Measurements from ENCODE around the gene RPS10.

Gene RPS10

DNA sequence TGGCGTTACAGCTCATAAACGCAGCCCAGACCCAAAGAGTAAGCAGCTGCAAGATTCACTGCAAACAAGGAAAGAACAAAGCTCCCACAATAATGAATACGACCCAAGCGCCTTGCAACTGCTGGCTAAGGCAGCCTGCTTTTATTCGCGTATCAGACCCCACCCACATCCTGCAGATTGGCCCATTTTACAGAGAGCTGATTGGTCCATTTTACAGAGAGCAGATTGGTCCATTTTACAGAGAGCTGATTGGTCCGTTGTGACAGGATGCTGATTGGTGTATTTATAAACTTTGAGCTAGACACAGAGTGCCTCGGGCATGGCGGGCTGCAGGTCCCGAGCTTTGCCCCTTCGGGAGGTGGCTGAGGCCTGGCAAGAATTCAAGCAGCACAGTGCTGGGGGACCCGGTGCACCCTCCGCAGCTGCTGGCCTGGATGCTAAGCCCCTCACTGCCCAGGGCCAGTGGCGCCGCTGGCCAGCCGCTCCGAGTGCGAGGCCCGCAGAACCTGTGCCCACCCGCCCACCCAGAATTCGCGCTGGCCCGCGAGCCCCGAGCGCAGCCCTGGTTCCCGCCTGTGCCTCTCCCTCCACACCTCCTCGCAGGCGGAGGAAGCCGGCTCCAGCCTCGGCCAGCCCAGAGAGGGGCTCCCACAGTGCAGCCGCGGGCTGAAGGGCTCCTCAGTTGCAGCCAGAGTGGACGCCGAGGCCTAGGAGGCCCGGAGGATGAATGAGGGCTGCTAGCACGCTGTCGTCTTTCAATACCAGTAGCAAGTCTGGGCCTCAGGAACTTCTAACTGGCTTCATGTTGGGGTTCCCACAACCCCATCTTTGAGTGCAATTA, 11.2 kb upstream of the RPS10 start:
- CTCF ChIA-PET: interaction anchor here (1.1 to 1.2 kb wide), 2 partner anchors 9 to 22 kb away, joined by 3 to 4 read pairs; no protein-coding TSS in a partner anchor
- DNase-seq (ENCODE audit: extremely low spot score): no peak
- POLR2A ChIA-PET: interaction anchor here (1.3 kb wide), 1 partner anchor 11 kb away, joined by 11 read pairs; the partner anchor contains the start of gene RPS10
- TF ChIP-seq ZNF384 (IDR thresholded peaks at IDR 0.05) (no peak), FOXM1 (IDR thresholded peaks at IDR 0.05; ENCODE audit: borderline replicate concordance) (no peak), L3MBTL2 (conservative IDR thresholded peaks at IDR 0.05) (no peak), HDGF (IDR thresholded peaks at IDR 0.05; ENCODE audit: borderline replicate concordance) (no peak), NFRKB (IDR thresholded peaks at IDR 0.05) (no peak), FOXA1 (IDR thresholded peaks at IDR 0.05) (no peak), LEF1 (IDR thresholded peaks at IDR 0.05; ENCODE audit: borderline replicate concordance) (no peak), BHLHE40 (IDR thresholded peaks at IDR 0.05; ENCODE audit: borderline replicate concordance) (no peak), SUZ12 (IDR thresholded peaks at IDR 0.05) (no peak), ARNT (IDR thresholded peaks at IDR 0.05) (no peak)
- TF ChIP-seq, protein P1, sequence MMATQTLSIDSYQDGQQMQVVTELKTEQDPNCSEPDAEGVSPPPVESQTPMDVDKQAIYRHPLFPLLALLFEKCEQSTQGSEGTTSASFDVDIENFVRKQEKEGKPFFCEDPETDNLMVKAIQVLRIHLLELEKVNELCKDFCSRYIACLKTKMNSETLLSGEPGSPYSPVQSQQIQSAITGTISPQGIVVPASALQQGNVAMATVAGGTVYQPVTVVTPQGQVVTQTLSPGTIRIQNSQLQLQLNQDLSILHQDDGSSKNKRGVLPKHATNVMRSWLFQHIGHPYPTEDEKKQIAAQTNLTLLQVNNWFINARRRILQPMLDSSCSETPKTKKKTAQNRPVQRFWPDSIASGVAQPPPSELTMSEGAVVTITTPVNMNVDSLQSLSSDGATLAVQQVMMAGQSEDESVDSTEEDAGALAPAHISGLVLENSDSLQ (IDR thresholded peaks at IDR 0.05): no peak

DNA sequence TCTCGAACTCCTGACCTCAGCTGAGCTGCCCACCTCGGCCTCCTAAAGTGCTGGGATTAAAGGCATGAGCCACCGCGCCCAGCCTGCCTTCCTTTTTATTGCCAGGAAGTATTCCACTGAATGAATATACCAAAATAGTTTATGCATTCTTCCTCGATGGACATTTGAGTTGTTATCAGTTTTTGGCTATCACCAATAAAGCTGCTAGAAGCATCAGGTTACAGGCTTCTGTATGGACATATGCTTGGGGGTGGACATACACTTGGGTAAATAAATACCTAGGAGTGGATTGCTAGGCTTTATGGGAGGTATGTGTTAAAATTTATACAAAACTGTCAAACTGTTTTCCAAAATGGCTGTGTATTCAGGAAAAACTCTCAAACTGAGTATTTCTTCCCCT, 10.0 kb upstream of the RPS10 start:
- POLR2A ChIA-PET: interaction anchor here (1.3 kb wide), 1 partner anchor 10 kb away, joined by 11 read pairs; the partner anchor contains the start of gene RPS10

DNA sequence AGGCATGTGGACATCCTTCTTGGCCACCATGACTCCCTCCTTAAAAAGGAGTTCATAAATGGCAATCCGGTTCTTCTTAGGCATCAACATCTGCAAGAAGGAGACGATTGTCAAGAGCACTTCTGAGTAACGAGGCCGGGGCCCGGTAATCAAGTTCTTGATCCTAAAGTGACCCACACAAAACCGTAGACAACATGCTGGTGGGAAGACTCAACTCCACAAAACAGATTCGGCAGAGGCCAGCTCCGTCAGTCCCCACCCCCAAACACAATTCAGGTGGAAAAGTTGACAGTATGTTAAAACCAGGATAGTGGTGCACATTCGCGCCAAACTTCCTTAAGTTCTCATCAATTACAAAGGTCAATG, 754 bp downstream of the RPS10 start:
- ChIA-PET CTCF (interaction anchor here (1.0 kb wide), 1 partner anchor 10 kb away, joined by 5 read pairs; no protein-coding TSS in a partner anchor), POLR2A (interaction anchor here (0.9 to 4.1 kb wide), 7 partner anchors 9 to 284 kb away, joined by 3 to 33 read pairs (median 7); partner anchors contain the start of gene SMIM29)
- TF ChIP-seq FOXM1 (IDR thresholded peaks at IDR 0.05; ENCODE audit: borderline replicate concordance) (no peak), ELF4 (IDR thresholded peaks at IDR 0.05) (no peak), LEF1 (IDR thresholded peaks at IDR 0.05; ENCODE audit: borderline replicate concordance) (no peak), ARNT (IDR thresholded peaks at IDR 0.05) (no peak), TARDBP (IDR thresholded peaks at IDR 0.05) (no peak), NFRKB (IDR thresholded peaks at IDR 0.05) (no peak), FOXK2 (IDR thresholded peaks at IDR 0.05) (no peak), SP1 (IDR thresholded peaks at IDR 0.05) (no peak), ZNF384 (IDR thresholded peaks at IDR 0.05) (no peak), SUZ12 (IDR thresholded peaks at IDR 0.05) (no peak), CTBP1 (IDR thresholded peaks at IDR 0.05; ENCODE audit: borderline replicate concordance) (no peak), L3MBTL2 (conservative IDR thresholded peaks at IDR 0.05) (no peak), BHLHE40 (IDR thresholded peaks at IDR 0.05; ENCODE audit: borderline replicate concordance) (no peak), HDGF (IDR thresholded peaks at IDR 0.05; ENCODE audit: borderline replicate concordance) (no peak), FOXA1 (IDR thresholded peaks at IDR 0.05) (no peak)
- TF ChIP-seq, protein P1 (IDR thresholded peaks at IDR 0.05): no peak
- DNase-seq (ENCODE audit: extremely low spot score): no peak

More for the DNA sequence above, 10.0 kb upstream of the RPS10 start:
- DNase-seq (ENCODE audit: extremely low spot score): no peak
- TF ChIP-seq LEF1 (IDR thresholded peaks at IDR 0.05; ENCODE audit: borderline replicate concordance) (no peak), ARNT (IDR thresholded peaks at IDR 0.05) (no peak), NFRKB (IDR thresholded peaks at IDR 0.05) (no peak), ZNF384 (IDR thresholded peaks at IDR 0.05) (no peak)
- CTCF ChIA-PET: interaction anchor here (0.6 to 1.2 kb wide), 3 partner anchors 8 to 174 kb away, joined by 3 to 4 read pairs (median 3); no protein-coding TSS in a partner anchor

DNA sequence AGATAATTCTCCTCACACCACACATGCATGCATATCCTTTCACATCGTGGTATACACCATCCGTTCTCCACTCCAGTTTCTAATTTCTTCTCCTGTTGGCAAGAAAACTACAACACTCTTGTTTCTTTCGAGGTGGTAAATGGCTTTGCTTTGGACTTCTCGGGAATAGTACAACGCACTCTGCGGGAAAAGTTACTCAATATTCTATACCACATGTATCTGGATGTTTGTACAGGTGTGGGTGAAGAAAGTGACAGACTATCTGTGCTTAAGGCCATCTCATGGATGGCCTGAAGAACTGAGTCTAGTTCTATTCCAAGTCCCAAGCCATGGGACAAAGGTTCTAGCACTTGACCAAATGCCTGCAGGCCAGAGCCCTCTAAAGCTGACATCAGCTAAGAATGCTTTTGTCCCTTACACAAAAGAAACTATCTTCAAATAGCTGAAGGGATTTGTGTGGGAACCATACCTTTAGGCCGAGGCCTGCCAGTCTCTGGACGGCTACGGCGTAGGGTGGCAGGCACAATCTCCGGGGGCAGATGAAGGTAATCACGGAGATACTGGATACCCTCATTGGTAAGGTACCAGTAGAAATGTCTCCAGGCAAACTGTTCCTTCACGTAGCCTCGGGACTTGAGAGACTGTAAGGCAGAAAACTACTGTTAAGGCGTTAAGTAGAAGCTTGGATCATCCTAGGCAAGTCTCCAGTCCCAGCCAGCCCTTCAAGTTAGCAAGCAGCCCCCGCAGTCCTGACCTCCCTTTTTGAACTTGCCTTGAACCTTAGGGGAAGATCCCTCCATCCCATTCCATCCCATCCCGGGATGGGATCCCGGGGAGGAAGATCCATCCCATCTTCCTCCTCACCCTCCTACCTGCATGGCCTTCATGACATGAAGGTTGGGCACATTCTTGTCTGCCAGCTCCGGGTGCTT, 1.4 kb downstream of the RPS10 start:
- CTCF ChIA-PET: interaction anchor here (0.6 to 1.0 kb wide), 3 partner anchors 9 to 1178 kb away, joined by 3 to 5 read pairs (median 3); no protein-coding TSS in a partner anchor
- no peak for DNase-seq (ENCODE audit: extremely low spot score)
- TF ChIP-seq FOXK2 (IDR thresholded peaks at IDR 0.05): no peak
- POLR2A ChIA-PET: interaction anchor here (0.9 to 4.1 kb wide), 7 partner anchors 9 to 283 kb away, joined by 3 to 33 read pairs (median 5); partner anchors contain the start of gene SMIM29

DNA sequence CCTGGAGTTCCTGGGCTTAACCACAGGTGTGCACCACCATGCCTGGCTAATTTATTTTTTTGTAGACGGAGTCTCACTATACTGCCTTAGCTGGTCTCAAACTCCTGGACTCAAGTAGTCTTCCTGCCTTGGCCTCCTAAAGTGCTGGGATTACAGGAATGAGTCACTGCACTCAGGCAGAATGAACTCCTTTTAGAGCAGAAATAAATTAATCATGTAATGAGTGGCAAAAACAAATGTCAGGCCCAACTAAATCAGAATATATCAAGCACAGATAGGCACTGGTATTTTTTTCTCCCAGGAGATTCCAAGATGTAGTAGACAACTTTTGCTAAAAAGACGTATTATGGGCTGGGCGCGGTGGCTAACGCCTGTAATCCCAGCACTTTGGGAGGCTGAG, 2.6 kb downstream of the RPS10 start:
- TF ChIP-seq CTBP1 (IDR thresholded peaks at IDR 0.05; ENCODE audit: borderline replicate concordance) (no peak), ELF4 (IDR thresholded peaks at IDR 0.05) (no peak), BHLHE40 (IDR thresholded peaks at IDR 0.05; ENCODE audit: borderline replicate concordance) (no peak), TARDBP (IDR thresholded peaks at IDR 0.05) (no peak), HDGF (IDR thresholded peaks at IDR 0.05; ENCODE audit: borderline replicate concordance) (no peak)
- POLR2A ChIA-PET: interaction anchor here (1.1 to 4.1 kb wide), 3 partner anchors 8 to 200 kb away, joined by 3 to 33 read pairs (median 5); no protein-coding TSS in a partner anchor
- no peak for DNase-seq (ENCODE audit: extremely low spot score)
- CTCF ChIA-PET: interaction anchor here (0.6 kb wide), 1 partner anchor 1179 kb away, joined by 3 read pairs; no protein-coding TSS in a partner anchor

DNA sequence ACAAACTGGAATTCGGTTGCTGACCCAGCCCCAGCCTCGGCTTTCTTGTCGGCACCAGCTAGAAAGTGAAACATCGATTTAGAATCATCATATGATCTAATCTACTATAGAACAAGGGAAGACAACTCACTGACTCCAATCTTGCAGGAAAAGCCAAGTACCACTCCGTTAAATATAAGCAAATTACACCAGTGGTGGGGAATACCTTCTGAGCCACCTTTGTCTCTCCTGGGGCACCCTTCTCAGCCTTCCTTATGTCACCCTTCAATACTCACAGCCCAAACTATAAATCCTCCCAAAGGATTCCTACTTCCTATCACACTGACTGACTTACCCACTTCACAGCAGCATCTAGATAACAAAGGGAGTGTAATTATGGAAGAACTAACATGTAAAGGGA, 7.5 kb downstream of the RPS10 start:
- ChIA-PET POLR2A (no interaction called here), CTCF (no interaction called here)
- TF ChIP-seq LEF1 (IDR thresholded peaks at IDR 0.05; ENCODE audit: borderline replicate concordance): no peak
- no peak for TF ChIP-seq SP1 (IDR thresholded peaks at IDR 0.05)
- TF ChIP-seq FOXM1 (IDR thresholded peaks at IDR 0.05; ENCODE audit: borderline replicate concordance): no peak
- TF ChIP-seq, protein P1 (IDR thresholded peaks at IDR 0.05): no peak
- no peak for TF ChIP-seq SUZ12 (IDR thresholded peaks at IDR 0.05)
- no peak for DNase-seq (ENCODE audit: extremely low spot score)

Data from HEK293T (cell line).